ENCODE data around the gene GTF2F2.

GTF2F2 gene

GRCh38 chr13:45162821-45163220, 42.5 kb downstream of the GTF2F2 start:
- no peak for TF ChIP-seq CTCF (IDR thresholded peaks at IDR 0.05)
- Histone ChIP-seq H3K4me3 (no peak overlapping the region), H3K27ac (no peak overlapping the region)
- DNase-seq (ENCODE audit: low spot score) = no peak

GRCh38 chr13:45166858-45167257, 46.5 kb downstream of the GTF2F2 start:
- DNase-seq (ENCODE audit: low spot score) = no peak
- H3K27ac ChIP-seq = no peak overlapping the region
- H3K4me3 ChIP-seq = no peak overlapping the region
- TF ChIP-seq CTCF (IDR thresholded peaks at IDR 0.05) = no peak

- no peak for DNase-seq (ENCODE audit: low spot score)
- Histone ChIP-seq H3K4me3 (no peak overlapping the region), H3K27ac (no peak overlapping the region)
- TF ChIP-seq CTCF (IDR thresholded peaks at IDR 0.05) = no peak
Observed at GRCh38 chr13:45167611-45168554, 47.6 kb downstream of the GTF2F2 start.

GRCh38 chr13:45168555-45168930, 48.2 kb downstream of the GTF2F2 start:
- Histone ChIP-seq H3K4me3 (no peak overlapping the region), H3K27ac (no peak overlapping the region)
- no peak for DNase-seq (ENCODE audit: low spot score)
- TF ChIP-seq CTCF (IDR thresholded peaks at IDR 0.05) = no peak

GRCh38 chr13:45174478-45174877, 54.2 kb downstream of the GTF2F2 start:
- Histone ChIP-seq H3K27ac (no peak overlapping the region), H3K4me3 (no peak overlapping the region)
- no peak for TF ChIP-seq CTCF (IDR thresholded peaks at IDR 0.05)
- no peak for DNase-seq (ENCODE audit: low spot score)

GRCh38 chr13:45178349-45179162, 58.2 kb downstream of the GTF2F2 start:
- no peak for DNase-seq (ENCODE audit: low spot score)
- Histone ChIP-seq H3K4me3 (no peak overlapping the region), H3K27ac (no peak overlapping the region)
- no peak for TF ChIP-seq CTCF (IDR thresholded peaks at IDR 0.05)

All from coronary artery (tissue), 2 donors.